Thoracic aorta (tissue), 2 donors: Measurements from ENCODE around the gene SRSF12. TPM values are rescaled to one million over a fixed set of nuclear protein-coding genes. Genes with fewer than 3 reads are reported as not detected.
"Not testable (repeated sequence)": the region's sequence is repeated elsewhere in the genome, so short reads cannot be mapped to it uniquely, and the experiment has no call there.

Experiments used
- ATAC-seq: fragments of 150-250 bp; one replicate; pipeline ENCODE4 v1.8.0; 2017; ENCODE audit warnings: low read depth; ENCODE audit not compliant: insufficient number of reproducible peaks, low FRiP score
- DNase-seq: peaks from one replicate; pipeline ENCODE4 v3.0.0-alpha.2; 2020; ENCODE audit warnings: low spot score
- H3K27ac ChIP-seq, 2 donors: fragments of 200-600 bp; sonication (generic); 1 replicate in 1 of 2; 2 replicates in 1 of 2; pipeline ENCODE4 v1.5.1; 2016; ENCODE audit warnings: mild to moderate bottlenecking in 2 of 2, moderate library complexity in 2 of 2
- H3K27me3 ChIP-seq: fragments of 200-600 bp; sonication (generic); replicated peaks from 2 replicates; pipeline ENCODE4 v1.6.0; 2016; ENCODE audit warnings: mild to moderate bottlenecking; ENCODE audit not compliant: insufficient read depth
- H3K36me3 ChIP-seq: fragments of 200-600 bp; sonication (generic); one replicate; pipeline ENCODE4 v1.5.1; 2016
- H3K4me1 ChIP-seq, 2 donors: fragments of 200-600 bp; sonication (generic); 1 replicate in 1 of 2; 2 replicates in 1 of 2; pipeline versions ENCODE4 v1.5.1 to v1.6.0; 2016; ENCODE audit warnings: low read depth in 2 of 2, mild to moderate bottlenecking in 1 of 2; ENCODE audit not compliant: control insufficient read depth in 1 of 2
- H3K4me3 ChIP-seq: fragments of 200-600 bp; sonication (generic); 2 replicates; pipeline ENCODE4 v1.5.1; 2016; ENCODE audit warnings: mild to moderate bottlenecking
- H3K9me3 ChIP-seq: fragments of 200-600 bp; sonication (generic); 2 replicates; pipeline ENCODE4 v1.5.1; 2016
- CTCF ChIP-seq: fragments of 200-600 bp; sonication (generic); IDR thresholded peaks from one replicate; pipeline ENCODE4 v1.5.1; 2019; ENCODE audit warnings: antibody characterized with exemption
- total RNA-seq, 2 donors: library from RNA; depleted of rRNA; stranded (reverse); fragments of >200 nt; gene quantifications; one replicate each; pipeline versions ENCODE4 v1.1.0 to v1.2.3, GENCODE V29; 2016

The SRSF12 gene
- total RNA-seq, 2 donors from 2014 or later: 0.41 to 1.3 TPM

GRCh38 chr6:89071036-89071435 is 46.8 kb downstream of the SRSF12 start:
- TF ChIP-seq CTCF: no peak
- H3K27ac ChIP-seq: no peak overlapping the region
- no peaks in the 10 kb centered on the region for H3K36me3 ChIP-seq
- H3K27me3 ChIP-seq: no peaks in the 10 kb centered on the region
- ATAC-seq: no peak
- DNase-seq: no peak
- H3K4me3 ChIP-seq: no peak overlapping the region
- peaks cover 0 to 7% of the 10 kb centered on the region in 2 donors for H3K4me1 ChIP-seq
- no peaks in the 10 kb centered on the region for H3K9me3 ChIP-seq

GRCh38 chr6:89069536-89070163 is 48.2 kb downstream of the SRSF12 start:
- Histone ChIP-seq H3K27ac (no peak overlapping the region), H3K27me3 (no peaks in the 10 kb centered on the region), H3K36me3 (no peaks in the 10 kb centered on the region), H3K4me1 (peaks cover 0 to 7% of the 10 kb centered on the region in 2 donors), H3K4me3 (no peak overlapping the region), H3K9me3 (no peaks in the 10 kb centered on the region)
- DNase-seq: no peak
- TF ChIP-seq CTCF: no peak
- no peak for ATAC-seq

GRCh38 chr6:89068695-89069094 is 49.2 kb downstream of the SRSF12 start:
- Histone ChIP-seq H3K4me1 (peaks cover 0 to 7% of the 10 kb centered on the region in 2 donors), H3K4me3 (no peak overlapping the region), H3K27me3 (no peaks in the 10 kb centered on the region), H3K36me3 (no peaks in the 10 kb centered on the region), H3K27ac (no peak overlapping the region), H3K9me3 (no peaks in the 10 kb centered on the region)
- no peak for DNase-seq
- TF ChIP-seq CTCF: no peak
- ATAC-seq: no peak

- no peaks in the 10 kb centered on the region for H3K36me3 ChIP-seq
- TF ChIP-seq CTCF: no peak
Measured at GRCh38 chr6:89067796-89068195, 50.1 kb downstream of the SRSF12 start.

GRCh38 chr6:89066940-89067646 is 50.8 kb downstream of the SRSF12 start:
- Histone ChIP-seq H3K27me3 (no peaks in the 10 kb centered on the region), H3K27ac (no peak overlapping the region), H3K9me3 (no peaks in the 10 kb centered on the region), H3K4me3 (no peak overlapping the region), H3K4me1 (no peaks in the 10 kb centered on the region), H3K36me3 (no peaks in the 10 kb centered on the region)
- ATAC-seq (no peak), DNase-seq (no peak)
- no peak for TF ChIP-seq CTCF

More at GRCh38 chr6:89067796-89068195, 50.1 kb downstream of the SRSF12 start:
- no peak overlapping the region for H3K27ac ChIP-seq
- H3K27me3 ChIP-seq: no peaks in the 10 kb centered on the region
- H3K4me3 ChIP-seq: no peak overlapping the region
- no peaks in the 10 kb centered on the region for H3K9me3 ChIP-seq
- no peak for DNase-seq
- peaks cover 0 to 4% of the 10 kb centered on the region in 2 donors for H3K4me1 ChIP-seq
- no peak for ATAC-seq

- H3K36me3 ChIP-seq, ATAC-seq, H3K9me3 ChIP-seq, H3K27me3 ChIP-seq, H3K27ac ChIP-seq, H3K4me1 ChIP-seq, DNase-seq, H3K4me3 ChIP-seq: not testable (repeated sequence)
Measured at GRCh38 chr6:89066121-89066520, 51.8 kb downstream of the SRSF12 start.

- not testable (repeated sequence) for H3K27ac ChIP-seq, H3K4me1 ChIP-seq, ATAC-seq, H3K36me3 ChIP-seq, DNase-seq, H3K27me3 ChIP-seq, H3K9me3 ChIP-seq, H3K4me3 ChIP-seq
Measured at GRCh38 chr6:89064931-89065330, 52.9 kb downstream of the SRSF12 start.
